Measurements from ENCODE around the gene ITGAL.

ITGAL gene

GRCh38 chr16:30510376-30510938 is 37.9 kb downstream of the ITGAL start:
- H3K4me3 ChIP-seq (ENCODE audit: low read depth, low read length): no peak overlapping the region
- TF ChIP-seq CTCF (conservative IDR thresholded peaks at IDR 0.05; ENCODE audit: low read depth, low read length): no peak
- no peak for DNase-seq (ENCODE audit: low read depth)

- DNase-seq (ENCODE audit: low read depth): no peak
- TF ChIP-seq CTCF (conservative IDR thresholded peaks at IDR 0.05; ENCODE audit: low read depth, low read length): no peak
- H3K4me3 ChIP-seq (ENCODE audit: low read depth, low read length): no peak overlapping the region
These were observed 39.0 kb downstream of the ITGAL start for GRCh38 chr16:30511509-30511908.

GRCh38 chr16:30515275-30515674 is 42.7 kb downstream of the ITGAL start:
- H3K4me3 ChIP-seq (ENCODE audit: low read depth, low read length): no peak overlapping the region
- no peak for TF ChIP-seq CTCF (conservative IDR thresholded peaks at IDR 0.05; ENCODE audit: low read depth, low read length)
- DNase-seq (ENCODE audit: low read depth): no peak

GRCh38 chr16:30518552-30518951 is 46.0 kb downstream of the ITGAL start:
- DNase-seq (ENCODE audit: low read depth): no peak
- TF ChIP-seq CTCF (conservative IDR thresholded peaks at IDR 0.05; ENCODE audit: low read depth, low read length): no peak
- H3K4me3 ChIP-seq (ENCODE audit: low read depth, low read length): no peak overlapping the region

- DNase-seq (ENCODE audit: low read depth): no peak
- TF ChIP-seq CTCF (conservative IDR thresholded peaks at IDR 0.05; ENCODE audit: low read depth, low read length): no peak
- H3K4me3 ChIP-seq (ENCODE audit: low read depth, low read length): no peak overlapping the region
These were observed 46.8 kb downstream of the ITGAL start for GRCh38 chr16:30519120-30520049.

GRCh38 chr16:30521476-30521872 is 48.9 kb downstream of the ITGAL start:
- no peak overlapping the region for H3K4me3 ChIP-seq (ENCODE audit: low read depth, low read length)

More at GRCh38 chr16:30521476-30521872, 48.9 kb downstream of the ITGAL start:
- no peak for DNase-seq (ENCODE audit: low read depth)
- no peak for TF ChIP-seq CTCF (conservative IDR thresholded peaks at IDR 0.05; ENCODE audit: low read depth, low read length)
